IMR-90 (cell line): Measurements from ENCODE around the gene MMP23B.

Experiments
- BHLHE40 ChIP-seq: fragments of 150-350 bp; IDR thresholded peaks from 2 replicates; pipeline ENCODE4 v1.6.1; 2016; ENCODE audit warnings: mild to moderate bottlenecking, low read depth, low read length
- CEBPB ChIP-seq: IDR thresholded peaks from 2 replicates; pipeline ENCODE4 v1.6.1; 2012; ENCODE audit warnings: low read depth, low read length, improper control_type of control experiment
- CHD1 ChIP-seq: IDR thresholded peaks from 2 replicates; pipeline ENCODE4 v1.6.1; 2012; ENCODE audit warnings: low read depth, low read length, improper control_type of control experiment
- FOS ChIP-seq: fragments of 150-350 bp; IDR thresholded peaks from 2 replicates; pipeline ENCODE4 v1.6.1; 2016; ENCODE audit warnings: low read depth, low read length
- MAFK ChIP-seq: IDR thresholded peaks from 2 replicates; pipeline ENCODE4 v1.6.1; 2012; ENCODE audit warnings: low read depth, low read length, improper control_type of control experiment
- MAZ ChIP-seq: IDR thresholded peaks from 2 replicates; pipeline ENCODE4 v1.6.1; 2012; ENCODE audit warnings: low read depth, mild to moderate bottlenecking, low read length, improper control_type of control experiment, moderate library complexity, borderline replicate concordance
- NFE2L2 ChIP-seq: fragments of 150-350 bp; IDR thresholded peaks from 2 replicates; pipeline ENCODE4 v1.6.1; 2016; ENCODE audit warnings: low read depth, mild to moderate bottlenecking, low read length
- POLR2A ChIP-seq: IDR thresholded peaks from 2 replicates; pipeline ENCODE4 v1.6.1; 2012; ENCODE audit warnings: mild to moderate bottlenecking, low read depth, low read length
- RCOR1 ChIP-seq: IDR thresholded peaks from 2 replicates; pipeline ENCODE4 v1.6.1; 2012; ENCODE audit warnings: mild to moderate bottlenecking, low read length, improper control_type of control experiment; ENCODE audit not compliant: insufficient replicate concordance
- RFX5 ChIP-seq: IDR thresholded peaks from 2 replicates; pipeline ENCODE4 v1.8.0; 2012; ENCODE audit warnings: low read depth, mild to moderate bottlenecking, low read length, moderate library complexity
- TF ChIP-seq, protein P1 (sequence below): conservative IDR thresholded peaks from 2 replicates; pipeline ENCODE4 v1.5.1; 2012; ENCODE audit warnings: mild to moderate bottlenecking, low read depth, low read length, improper control_type of control experiment
- TF ChIP-seq, protein P2 (sequence below): fragments of 150-350 bp; IDR thresholded peaks from 2 replicates; pipeline ENCODE4 v1.6.1; 2016; ENCODE audit warnings: low read depth, mild to moderate bottlenecking, low read length, moderate library complexity, borderline replicate concordance
- TF ChIP-seq, protein P3 (sequence below): fragments of 150-350 bp; IDR thresholded peaks from 2 replicates; pipeline ENCODE4 v1.6.1; 2017; ENCODE audit warnings: mild to moderate bottlenecking, antibody characterized with exemption, low read length, low read depth

DNA sequence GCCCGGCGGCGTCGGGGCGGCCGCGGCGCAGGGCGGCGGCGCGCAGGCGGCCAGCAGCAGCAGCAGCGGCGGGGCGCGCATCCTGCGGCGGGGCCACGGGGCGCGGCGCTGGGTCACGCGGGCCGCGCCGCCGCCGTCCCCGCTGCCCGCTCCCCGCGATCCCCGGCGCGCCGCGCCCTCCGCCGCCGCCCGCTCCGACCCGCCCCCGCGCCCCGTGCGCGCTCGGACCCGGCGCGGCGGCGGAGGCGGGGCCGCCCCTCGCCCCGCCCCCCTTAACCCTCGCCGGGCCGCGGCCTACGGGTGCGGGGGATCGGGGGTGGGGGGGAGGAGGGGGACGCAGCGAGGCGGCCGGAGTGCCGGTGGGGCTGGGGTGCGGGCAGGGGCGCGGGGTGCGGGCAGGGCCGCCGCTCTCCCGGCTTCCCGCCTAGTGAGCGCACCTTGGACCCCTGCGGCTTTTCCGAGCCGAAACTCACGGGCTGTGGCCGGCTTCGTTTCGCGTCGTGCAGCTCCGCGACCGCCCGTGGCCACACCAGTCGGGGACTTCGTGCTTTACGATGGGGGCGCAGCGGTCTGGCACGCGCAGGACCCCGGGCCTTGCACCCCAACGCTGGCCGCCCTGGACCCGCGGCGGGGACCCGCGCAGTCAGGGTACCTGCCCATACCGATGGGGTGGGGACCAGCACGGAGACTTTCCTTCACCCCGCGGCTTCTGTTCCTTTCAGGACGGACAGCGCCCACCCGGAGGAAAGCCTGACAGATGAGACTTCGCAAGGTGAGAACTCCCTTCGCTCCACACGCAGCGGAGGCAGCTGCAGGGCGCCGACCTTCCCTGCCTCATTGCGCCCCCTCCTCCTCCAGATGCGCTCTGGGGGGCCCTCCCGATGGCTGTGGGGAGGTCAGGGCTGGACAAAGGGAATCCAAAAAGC is 31.8 kb upstream of the MMP23B start, which contains the start of gene FNDC10:
- TF ChIP-seq, protein P1, sequence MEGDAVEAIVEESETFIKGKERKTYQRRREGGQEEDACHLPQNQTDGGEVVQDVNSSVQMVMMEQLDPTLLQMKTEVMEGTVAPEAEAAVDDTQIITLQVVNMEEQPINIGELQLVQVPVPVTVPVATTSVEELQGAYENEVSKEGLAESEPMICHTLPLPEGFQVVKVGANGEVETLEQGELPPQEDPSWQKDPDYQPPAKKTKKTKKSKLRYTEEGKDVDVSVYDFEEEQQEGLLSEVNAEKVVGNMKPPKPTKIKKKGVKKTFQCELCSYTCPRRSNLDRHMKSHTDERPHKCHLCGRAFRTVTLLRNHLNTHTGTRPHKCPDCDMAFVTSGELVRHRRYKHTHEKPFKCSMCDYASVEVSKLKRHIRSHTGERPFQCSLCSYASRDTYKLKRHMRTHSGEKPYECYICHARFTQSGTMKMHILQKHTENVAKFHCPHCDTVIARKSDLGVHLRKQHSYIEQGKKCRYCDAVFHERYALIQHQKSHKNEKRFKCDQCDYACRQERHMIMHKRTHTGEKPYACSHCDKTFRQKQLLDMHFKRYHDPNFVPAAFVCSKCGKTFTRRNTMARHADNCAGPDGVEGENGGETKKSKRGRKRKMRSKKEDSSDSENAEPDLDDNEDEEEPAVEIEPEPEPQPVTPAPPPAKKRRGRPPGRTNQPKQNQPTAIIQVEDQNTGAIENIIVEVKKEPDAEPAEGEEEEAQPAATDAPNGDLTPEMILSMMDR = no peak
- TF ChIP-seq RCOR1 (no peak), POLR2A (no peak), CEBPB (no peak), NFE2L2 (no peak), FOS (no peak), CHD1 (no peak), MAFK (no peak), RFX5 (no peak), BHLHE40 (no peak), MAZ (no peak)
- TF ChIP-seq, protein P2, sequence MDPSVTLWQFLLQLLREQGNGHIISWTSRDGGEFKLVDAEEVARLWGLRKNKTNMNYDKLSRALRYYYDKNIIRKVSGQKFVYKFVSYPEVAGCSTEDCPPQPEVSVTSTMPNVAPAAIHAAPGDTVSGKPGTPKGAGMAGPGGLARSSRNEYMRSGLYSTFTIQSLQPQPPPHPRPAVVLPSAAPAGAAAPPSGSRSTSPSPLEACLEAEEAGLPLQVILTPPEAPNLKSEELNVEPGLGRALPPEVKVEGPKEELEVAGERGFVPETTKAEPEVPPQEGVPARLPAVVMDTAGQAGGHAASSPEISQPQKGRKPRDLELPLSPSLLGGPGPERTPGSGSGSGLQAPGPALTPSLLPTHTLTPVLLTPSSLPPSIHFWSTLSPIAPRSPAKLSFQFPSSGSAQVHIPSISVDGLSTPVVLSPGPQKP = no peak
- TF ChIP-seq, protein P3, sequence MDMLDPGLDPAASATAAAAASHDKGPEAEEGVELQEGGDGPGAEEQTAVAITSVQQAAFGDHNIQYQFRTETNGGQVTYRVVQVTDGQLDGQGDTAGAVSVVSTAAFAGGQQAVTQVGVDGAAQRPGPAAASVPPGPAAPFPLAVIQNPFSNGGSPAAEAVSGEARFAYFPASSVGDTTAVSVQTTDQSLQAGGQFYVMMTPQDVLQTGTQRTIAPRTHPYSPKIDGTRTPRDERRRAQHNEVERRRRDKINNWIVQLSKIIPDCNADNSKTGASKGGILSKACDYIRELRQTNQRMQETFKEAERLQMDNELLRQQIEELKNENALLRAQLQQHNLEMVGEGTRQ = no peak
